ENCODE results near the gene CDC16.

CDC16 gene

GRCh38 chr13:114318624-114319023, 83.9 kb downstream of the CDC16 start:
- Histone ChIP-seq H2AFZ (ENCODE audit: low read length) (no peak overlapping the region), H3K27me3 (ENCODE audit: insufficient read depth, low read length) (no peaks in the 10 kb centered on the region), H3K9me3 (ENCODE audit: low read length) (no peaks in the 10 kb centered on the region), H3K9ac (ENCODE audit: low read length) (peak overlapping the region; percentile 14; the same call in 1 of the 2 replicates), H3K4me3 (ENCODE audit: low read depth, low read length, poor library complexity, severe bottlenecking) (no peak overlapping the region), H3K36me3 (ENCODE audit: insufficient read depth, low read length) (peaks cover 79% of the 10 kb centered on the region), H3K79me2 (ENCODE audit: insufficient read depth, low read length) (peaks cover 80% of the 10 kb centered on the region), H3K27ac (ENCODE audit: low read depth, low read length, poor library complexity, severe bottlenecking) (peak overlapping the region; percentile 16), H4K20me1 (ENCODE audit: insufficient read depth, low read length) (0 out of 2 replicates have a peak, but pooled peaks cover 4% of the 10 kb centered on the region), H3K4me1 (ENCODE audit: insufficient read depth, low read length, severe bottlenecking) (peaks cover 53% of the 10 kb centered on the region), H3K9me2 (ENCODE audit: low read depth, low read length) (no peaks in the 10 kb centered on the region), H3K4me2 (ENCODE audit: low read length) (peak overlapping the region; percentile 40; the same call in 1 of the 2 replicates), H3F3A (ENCODE audit: insufficient read depth, low read length) (no peaks in the 10 kb centered on the region)
- no peak for TF ChIP-seq EZH2 (IDR thresholded peaks at IDR 0.05; ENCODE audit: borderline replicate concordance, low read length)
- TF ChIP-seq CTCF (IDR thresholded peaks at IDR 0.05; ENCODE audit: low read length): no peak

GRCh38 chr13:114319441-114319913, 84.8 kb downstream of the CDC16 start:
- 0 out of 2 replicates have a peak, but pooled peaks cover 4% of the 10 kb centered on the region for H4K20me1 ChIP-seq (ENCODE audit: insufficient read depth, low read length)
- H3K9me3 ChIP-seq (ENCODE audit: low read length): no peaks in the 10 kb centered on the region
- no peak overlapping the region for H3K27ac ChIP-seq (ENCODE audit: low read depth, low read length, poor library complexity, severe bottlenecking)
- no peaks in the 10 kb centered on the region for H3K27me3 ChIP-seq (ENCODE audit: insufficient read depth, low read length)
- peaks cover 50% of the 10 kb centered on the region for H3K4me1 ChIP-seq (ENCODE audit: insufficient read depth, low read length, severe bottlenecking)
- H3F3A ChIP-seq (ENCODE audit: insufficient read depth, low read length): no peaks in the 10 kb centered on the region
- H3K36me3 ChIP-seq (ENCODE audit: insufficient read depth, low read length): peaks cover 87% of the 10 kb centered on the region
- H3K79me2 ChIP-seq (ENCODE audit: insufficient read depth, low read length): peaks cover 80% of the 10 kb centered on the region
- H3K4me2 ChIP-seq (ENCODE audit: low read length): peak overlapping the region; percentile 20
- peak overlapping the region; percentile 6; the same call in 1 of the 2 replicates for H3K9ac ChIP-seq (ENCODE audit: low read length)
- no peaks in the 10 kb centered on the region for H3K9me2 ChIP-seq (ENCODE audit: low read depth, low read length)
- H2AFZ ChIP-seq (ENCODE audit: low read length): no peak overlapping the region
- TF ChIP-seq CTCF (IDR thresholded peaks at IDR 0.05; ENCODE audit: low read length): no peak
- no peak for TF ChIP-seq EZH2 (IDR thresholded peaks at IDR 0.05; ENCODE audit: borderline replicate concordance, low read length)
- H3K4me3 ChIP-seq (ENCODE audit: low read depth, low read length, poor library complexity, severe bottlenecking): no peak overlapping the region

- Histone ChIP-seq H3F3A (ENCODE audit: insufficient read depth, low read length) (no peaks in the 10 kb centered on the region), H3K4me3 (ENCODE audit: low read depth, low read length, poor library complexity, severe bottlenecking) (no peak overlapping the region), H3K4me1 (ENCODE audit: insufficient read depth, low read length, severe bottlenecking) (peaks cover 47% of the 10 kb centered on the region), H3K79me2 (ENCODE audit: insufficient read depth, low read length) (peaks cover 76% of the 10 kb centered on the region), H4K20me1 (ENCODE audit: insufficient read depth, low read length) (0 out of 2 replicates have a peak, but pooled peaks cover 4% of the 10 kb centered on the region), H3K4me2 (ENCODE audit: low read length) (0 out of 2 replicates have a peak overlapping the region, but pooled peaks have one; percentile 20), H2AFZ (ENCODE audit: low read length) (no peak overlapping the region), H3K9me3 (ENCODE audit: low read length) (no peaks in the 10 kb centered on the region), H3K27me3 (ENCODE audit: insufficient read depth, low read length) (no peaks in the 10 kb centered on the region), H3K36me3 (ENCODE audit: insufficient read depth, low read length) (peaks cover 93% of the 10 kb centered on the region), H3K9ac (ENCODE audit: low read length) (no peak overlapping the region), H3K9me2 (ENCODE audit: low read depth, low read length) (no peaks in the 10 kb centered on the region), H3K27ac (ENCODE audit: low read depth, low read length, poor library complexity, severe bottlenecking) (no peak overlapping the region)
- no peak for TF ChIP-seq CTCF (IDR thresholded peaks at IDR 0.05; ENCODE audit: low read length)
- TF ChIP-seq EZH2 (IDR thresholded peaks at IDR 0.05; ENCODE audit: borderline replicate concordance, low read length): no peak
These were observed 85.4 kb downstream of the CDC16 start for GRCh38 chr13:114320065-114320464.
